ENCODE data around the gene CTRB1.

The CTRB1 gene

GRCh38 chr16:75227361-75228142 lies 8.8 kb downstream of the CTRB1 start:
- DNase-seq (ENCODE audit: insufficient read length, low spot score) (no peak), FAIRE-seq (no peak)
- TF ChIP-seq CTCF (IDR thresholded peaks at IDR 0.05; ENCODE audit: insufficient read depth, missing control alignments), result no peak

GRCh38 chr16:75228143-75228976 lies 9.6 kb downstream of the CTRB1 start:
- TF ChIP-seq CTCF (IDR thresholded peaks at IDR 0.05; ENCODE audit: insufficient read depth, missing control alignments), result no peak
- no peak for DNase-seq (ENCODE audit: insufficient read length, low spot score)
- no peak for FAIRE-seq

- no peak for FAIRE-seq
- DNase-seq (ENCODE audit: insufficient read length, low spot score), result no peak
- no peak for TF ChIP-seq CTCF (IDR thresholded peaks at IDR 0.05; ENCODE audit: insufficient read depth, missing control alignments)
These were observed 10.6 kb downstream of the CTRB1 start for GRCh38 chr16:75229172-75230031.

- DNase-seq (ENCODE audit: insufficient read length, low spot score) (no peak), FAIRE-seq (no peak)
- TF ChIP-seq CTCF (IDR thresholded peaks at IDR 0.05; ENCODE audit: insufficient read depth, missing control alignments), result no peak
These were observed 11.8 kb downstream of the CTRB1 start for GRCh38 chr16:75230471-75231110.

- no peak for DNase-seq (ENCODE audit: insufficient read length, low spot score)
- no peak for TF ChIP-seq CTCF (IDR thresholded peaks at IDR 0.05; ENCODE audit: insufficient read depth, missing control alignments)
- FAIRE-seq, result no peak
These were observed 12.8 kb downstream of the CTRB1 start for GRCh38 chr16:75231570-75231969.

- DNase-seq (ENCODE audit: insufficient read length, low spot score), result no peak
- no peak for FAIRE-seq
- TF ChIP-seq CTCF (IDR thresholded peaks at IDR 0.05; ENCODE audit: insufficient read depth, missing control alignments), result no peak
These were observed 14.8 kb downstream of the CTRB1 start for GRCh38 chr16:75233611-75233938.
